NCI-H460 (cell line): ENCODE measurements around the gene ALDH18A1. TPM values are rescaled to one million over a fixed set of nuclear protein-coding genes. Genes with fewer than 3 reads are reported as not detected.

Experiments
- DNase-seq: peaks from one replicate; pipeline ENCODE4 v3.0.0-alpha.2; 2016; ENCODE audit warnings: low read depth; ENCODE audit errors: extremely low read depth
- total RNA-seq: library from RNA; depleted of rRNA; stranded (reverse); fragments of >200 nt; shearing (Covaris generic); gene quantifications from 2 replicates; pipeline ENCODE4 v1.2.3, GENCODE V29; 2014

ALDH18A1 gene
- total RNA-seq, 1 experiment from 2014 or later, result 102 TPM

DNA sequence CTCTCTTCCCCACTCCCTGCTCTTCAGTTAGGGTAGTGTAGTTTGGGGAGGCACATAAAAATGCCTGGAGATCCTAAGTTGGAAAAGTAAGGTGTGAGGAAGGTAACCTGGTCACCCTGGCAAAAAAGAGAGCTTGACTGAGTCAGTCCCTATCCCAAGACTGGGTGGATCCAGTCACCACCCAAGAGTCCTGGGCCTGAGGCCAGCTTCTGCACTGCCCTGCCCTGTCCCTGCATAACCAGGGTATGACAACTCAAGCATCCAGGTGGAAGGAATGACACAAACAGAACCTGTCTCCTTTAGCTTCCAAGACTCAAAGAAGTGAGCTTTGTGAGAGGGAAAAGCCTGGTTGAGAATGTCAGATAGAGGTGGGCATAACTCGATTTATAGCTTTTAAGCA, 68.5 kb downstream of the ALDH18A1 start:
- DNase-seq, result no peak

GRCh38 chr10:95579835-95580535, 76.5 kb downstream of the ALDH18A1 start:
- no peak for DNase-seq

DNA sequence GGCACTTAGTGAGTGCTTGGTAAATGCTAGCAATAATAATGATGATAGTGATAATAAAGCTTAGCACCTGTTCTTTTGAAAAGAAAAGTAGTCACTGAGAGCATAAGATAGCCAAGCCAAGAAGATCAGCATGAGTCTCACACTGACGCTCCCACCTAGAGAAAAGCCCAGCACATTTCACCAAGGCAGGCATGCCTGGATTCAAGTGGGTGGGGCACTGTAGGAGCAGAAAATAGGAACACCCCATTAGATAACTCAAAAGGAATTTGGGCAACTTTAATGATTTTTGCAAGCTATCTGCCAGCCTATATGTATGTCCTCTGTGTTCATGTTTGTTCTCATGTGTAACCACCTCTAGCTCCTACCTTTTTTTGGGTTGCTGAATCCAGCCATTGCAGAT, 77.2 kb downstream of the ALDH18A1 start:
- DNase-seq, result no peak

DNA sequence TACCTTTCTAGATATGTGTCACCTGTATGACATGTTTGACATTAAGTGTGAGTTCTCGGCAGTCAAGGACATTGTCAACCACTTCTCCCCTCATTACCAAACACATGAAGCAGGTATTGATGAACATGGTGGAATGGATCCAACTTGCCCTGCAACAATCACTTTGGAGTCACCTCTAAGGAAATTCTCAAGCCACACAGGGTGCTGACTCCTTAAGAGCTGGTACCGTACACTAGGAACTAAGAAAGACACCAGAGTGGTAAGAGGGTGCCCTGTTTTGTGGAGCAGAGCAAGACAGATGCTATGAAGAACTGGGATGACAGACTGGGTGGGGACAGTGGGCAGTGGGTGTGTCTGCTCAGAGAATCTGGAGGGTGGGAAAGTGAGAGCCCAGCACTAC, 77.9 kb downstream of the ALDH18A1 start:
- DNase-seq, result no peak

DNA sequence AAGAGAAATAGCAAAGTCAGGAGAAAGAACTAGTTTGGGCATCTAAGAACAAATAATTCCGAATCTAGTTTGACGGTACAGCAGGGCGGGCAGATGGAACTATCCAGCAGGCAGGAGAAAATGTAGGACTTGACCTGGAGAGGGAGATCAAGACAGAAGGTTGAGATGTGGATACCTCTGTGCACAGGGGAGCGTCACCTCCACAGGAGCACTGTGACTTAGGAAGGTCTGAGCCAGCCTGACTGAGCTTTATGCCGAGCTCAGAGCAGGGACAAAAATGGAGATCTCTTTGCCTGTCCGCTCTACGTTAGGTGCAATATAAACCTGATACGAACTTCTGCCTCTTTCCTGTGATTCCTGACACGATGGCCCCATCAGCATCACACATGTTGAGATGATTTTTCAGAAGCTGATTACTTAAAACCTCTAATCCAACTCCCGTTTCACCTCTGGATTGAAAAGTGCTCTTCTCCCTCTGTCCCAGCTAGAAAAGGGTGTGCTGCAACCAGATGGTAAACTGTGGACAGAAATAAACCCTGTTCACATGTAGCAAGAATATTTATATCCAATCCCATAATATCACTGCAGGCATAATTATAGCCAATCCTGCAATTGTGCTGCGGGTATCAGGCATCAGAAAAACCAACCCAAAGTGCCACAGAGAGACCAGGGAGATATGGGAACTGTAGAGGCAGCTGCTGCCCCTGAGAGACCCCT, 81.7 kb downstream of the ALDH18A1 start:
- DNase-seq, result no peak

DNA sequence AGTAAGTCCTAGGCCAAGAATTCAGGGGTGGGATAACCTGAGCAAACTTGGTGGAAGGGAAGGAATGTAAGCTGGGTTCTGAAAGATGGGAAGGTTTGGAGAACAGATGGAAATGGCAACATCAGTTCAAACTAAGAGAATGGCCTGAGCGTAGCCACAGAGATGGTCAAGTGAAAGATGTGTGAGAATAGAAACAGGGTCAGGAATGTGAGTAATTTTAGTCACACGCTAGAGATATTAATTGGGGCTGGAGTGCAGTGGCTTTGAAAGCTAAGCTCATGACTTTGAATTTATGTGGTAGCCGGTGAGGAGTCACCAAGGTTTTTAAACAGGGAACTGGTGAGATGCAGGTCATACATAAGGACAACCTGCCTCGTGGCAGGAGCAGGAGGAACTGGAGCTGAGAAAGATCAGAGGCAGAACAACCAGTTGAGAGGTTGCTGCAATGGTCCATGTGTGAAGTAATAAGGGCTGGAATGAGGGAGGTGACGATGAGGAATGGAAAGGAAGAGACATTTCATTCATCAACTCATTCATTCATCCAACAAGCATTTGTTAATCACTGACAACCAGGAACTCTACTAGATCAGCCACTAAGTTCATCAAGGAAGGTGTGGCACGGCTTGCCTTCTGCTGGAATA, 82.4 kb downstream of the ALDH18A1 start:
- no peak for DNase-seq

GRCh38 chr10:95573527-95573926, 83.0 kb downstream of the ALDH18A1 start:
- DNase-seq, result no peak

DNA sequence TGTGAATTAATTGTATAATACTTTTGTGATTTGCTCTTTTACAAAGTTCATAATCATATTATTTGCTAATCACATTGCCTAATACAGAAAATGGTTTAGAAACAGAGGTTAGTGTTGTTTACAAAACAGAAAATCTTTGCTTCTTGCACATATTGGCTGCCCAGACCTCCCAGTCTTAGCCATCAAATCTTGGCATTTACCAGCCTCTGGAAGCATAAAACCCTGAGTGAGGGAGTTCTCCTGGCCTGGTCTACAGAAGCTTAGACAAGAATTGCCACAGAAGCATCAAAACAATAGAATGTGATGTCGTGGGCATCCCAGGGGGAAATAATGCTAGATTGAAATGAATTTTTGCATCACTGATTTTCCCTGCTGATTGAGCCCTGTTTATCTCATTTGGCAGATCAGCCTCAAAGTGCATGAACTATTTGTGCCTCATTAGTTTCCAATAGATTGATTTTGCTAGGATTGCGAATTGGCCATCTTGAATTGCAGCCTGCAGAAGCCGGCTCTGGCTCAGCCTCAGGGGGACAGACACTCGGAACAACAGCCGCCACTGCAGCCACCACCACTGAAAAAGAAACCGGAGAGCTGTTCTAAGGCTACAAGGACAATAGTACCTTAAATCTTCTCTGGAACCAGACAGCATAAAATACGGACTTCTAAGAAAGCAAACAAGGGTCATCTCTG, 84.2 kb downstream of the ALDH18A1 start:
- no peak for DNase-seq

DNA sequence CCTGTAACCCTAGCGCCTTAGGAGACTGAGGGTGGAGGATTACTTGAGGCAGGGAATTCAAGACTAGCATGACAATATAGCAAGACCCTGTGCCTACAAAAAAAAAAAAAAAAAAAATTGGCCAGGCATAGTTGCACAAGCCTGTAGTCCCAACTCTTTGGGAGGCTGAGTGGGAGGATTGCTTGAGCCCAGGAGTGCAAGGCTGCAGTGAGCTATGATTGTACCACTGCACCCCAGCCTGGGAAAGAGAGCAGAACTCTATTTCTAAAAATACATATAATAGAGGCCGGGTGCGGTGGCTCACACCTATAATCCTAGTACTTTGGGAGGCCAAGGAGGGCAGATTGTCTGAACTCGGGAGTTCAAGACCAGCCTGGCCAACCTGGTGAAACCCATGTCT, 85.1 kb downstream of the ALDH18A1 start:
- no peak for DNase-seq

- DNase-seq, result no peak
Observed at GRCh38 chr10:95569368-95569767, 87.1 kb downstream of the ALDH18A1 start.

- no peak for DNase-seq
Observed at GRCh38 chr10:95567903-95568630, 88.4 kb downstream of the ALDH18A1 start.

DNA sequence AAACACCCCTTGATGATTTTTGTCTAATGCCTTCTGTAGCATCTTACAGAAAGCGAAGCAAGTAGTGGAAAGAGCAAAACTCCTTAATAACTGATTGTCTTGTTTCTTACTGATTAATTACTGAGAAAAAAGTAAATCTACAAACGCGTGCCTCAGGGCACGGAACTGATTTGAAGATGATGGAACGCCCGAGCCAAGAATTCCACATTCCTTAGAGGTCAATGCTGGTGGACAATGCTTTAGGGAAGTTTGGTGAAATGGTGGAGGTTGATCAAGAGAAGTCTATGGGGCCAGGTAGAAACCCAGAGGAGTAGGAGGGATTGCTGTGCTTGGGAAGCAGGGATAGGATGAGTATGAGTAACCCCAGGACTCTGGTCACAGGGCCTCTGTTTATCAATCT, 90.4 kb downstream of the ALDH18A1 start:
- DNase-seq, result no peak

- no peak for DNase-seq
Observed at GRCh38 chr10:95565336-95565735, 91.2 kb downstream of the ALDH18A1 start.

DNA sequence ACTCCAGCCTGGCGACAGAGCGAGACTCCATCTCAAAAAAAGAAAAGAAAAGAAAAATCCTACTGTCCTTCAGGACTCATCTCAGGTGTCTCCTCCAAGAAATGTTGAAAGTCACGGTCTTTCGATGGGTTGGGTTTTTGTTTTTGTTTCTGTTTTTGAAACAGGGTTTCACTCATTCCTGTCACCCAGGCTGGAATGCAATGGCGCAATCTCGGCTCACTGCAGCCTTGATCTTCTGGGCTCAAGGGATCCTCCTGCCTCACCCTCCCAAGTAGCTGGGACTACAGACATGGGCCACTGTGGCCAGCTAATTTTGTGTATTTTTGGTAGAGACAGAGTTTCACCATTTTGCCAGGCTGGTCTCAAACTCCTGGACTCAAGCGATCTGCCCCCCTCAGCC, 92.2 kb downstream of the ALDH18A1 start:
- DNase-seq, result no peak

GRCh38 chr10:95562341-95562965, 94.1 kb downstream of the ALDH18A1 start:
- no peak for DNase-seq

DNA sequence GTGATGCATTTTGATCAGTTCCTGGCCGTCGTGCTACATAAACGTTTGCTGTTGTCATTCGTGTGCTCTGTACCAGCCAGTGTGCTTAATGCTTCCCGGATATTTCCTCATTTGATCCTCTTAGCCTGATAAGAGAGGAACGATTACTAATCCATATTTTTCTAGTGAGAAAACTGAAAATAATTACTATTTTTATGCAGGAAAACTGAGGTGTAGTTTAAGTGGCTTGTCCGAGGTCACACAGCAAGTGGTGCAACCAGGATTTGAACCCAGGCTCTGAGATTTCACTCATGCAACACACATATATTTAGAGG, 94.7 kb downstream of the ALDH18A1 start:
- no peak for DNase-seq

DNA sequence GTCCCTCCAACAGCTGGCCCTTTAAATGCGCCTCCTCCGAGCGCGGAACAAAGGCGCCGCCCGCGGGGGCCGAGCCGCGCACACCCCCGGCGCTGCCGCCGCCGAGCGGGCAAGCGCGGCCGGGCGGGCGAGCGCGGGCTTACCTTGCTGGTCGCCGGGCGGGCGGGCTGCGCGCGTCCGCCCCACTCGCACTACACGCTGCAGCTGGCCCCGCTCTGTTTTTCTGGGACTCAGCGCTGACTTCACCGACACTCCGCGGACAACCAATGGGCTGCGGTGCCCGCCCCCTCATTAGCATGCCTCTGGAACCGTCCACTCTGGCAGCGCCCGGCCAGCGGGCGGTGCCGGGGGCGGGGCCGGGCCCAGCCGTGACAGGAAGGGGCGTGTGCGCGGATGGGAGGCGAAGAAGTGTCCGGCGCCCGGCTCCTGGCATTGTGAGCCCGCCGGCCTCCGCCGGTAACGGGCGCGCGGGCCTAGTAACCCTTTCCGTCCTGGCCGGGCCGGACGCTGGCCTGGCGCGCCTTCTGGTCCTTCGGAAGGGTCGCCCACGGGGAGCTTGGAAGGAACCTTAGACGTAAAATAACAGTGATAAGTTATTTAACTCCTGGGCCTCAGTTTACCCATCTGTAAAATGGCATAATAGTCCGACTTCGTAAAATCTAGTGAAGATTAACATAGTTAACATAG, 95.2 kb downstream of the ALDH18A1 start, which contains the start of gene SORBS1:
Gene SORBS1 (minus strand): TSS at position 195 of the 687 bp plus-strand sequence. CDS start 120,236 bp downstream, outside the sequence.
- peak; percentile 95 for DNase-seq

GRCh38 chr10:95560278-95561176, 96.0 kb downstream of the ALDH18A1 start:
- DNase-seq, result no peak

DNA sequence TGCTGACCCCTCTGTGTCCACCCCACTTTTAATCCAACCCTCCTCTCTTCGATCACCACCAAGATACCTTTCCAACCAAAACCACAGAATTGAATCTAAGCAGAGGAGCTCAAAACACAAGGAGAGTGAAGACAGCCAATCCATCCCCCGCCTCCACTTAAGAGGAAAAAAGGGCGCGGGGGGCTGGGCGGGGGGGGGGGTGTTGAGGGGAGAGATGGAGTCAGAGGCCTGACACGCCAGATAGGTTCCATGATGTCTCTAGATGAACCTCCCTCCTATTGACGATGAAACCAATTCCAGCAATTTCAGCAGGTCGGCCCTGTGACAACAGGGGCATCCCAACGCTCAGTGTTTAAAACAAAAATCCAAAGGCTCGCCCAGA, 96.6 kb downstream of the ALDH18A1 start:
- DNase-seq, result no peak
